ENCODE measurements around the gene MYH10. TPM values are rescaled to one million over a fixed set of nuclear protein-coding genes. Genes with fewer than 3 reads are reported as not detected.

MYH10 gene
- total RNA-seq, 4 donors from 2014 or later = 29.3 to 50.0 (median 35.4) TPM

- no peak for DNase-seq (ENCODE audit: low spot score in 2 of 2)
- Histone ChIP-seq H3K27me3 (no peaks in the 10 kb centered on the region), H3K9me3 (no peaks in the 10 kb centered on the region), H3K4me1 (peaks cover 0 to 44% (median 16%) of the 10 kb centered on the region in 4 donors), H3K36me3 (peaks cover 0 to 72% (median 6%) of the 10 kb centered on the region in 3 donors), H3K27ac (peak overlapping the region in 2 of 4 donors; percentile 8 to 88), H3K4me3 (no peak overlapping the region)
- TF ChIP-seq POLR2A (IDR thresholded peaks at IDR 0.05) (no peak), CTCF (IDR thresholded peaks at IDR 0.05) (no peak), EP300 (IDR thresholded peaks at IDR 0.05) (no peak)
- 85 to 89% methylated on average over 22 of the region's 22 CpGs for WGBS, 2 donors
Measured at GRCh38 chr17:8476741-8477140, 153.8 kb downstream of the MYH10 start.

- Histone ChIP-seq H3K4me3 (no peak overlapping the region), H3K36me3 (peaks cover 0 to 76% (median 6%) of the 10 kb centered on the region in 3 donors), H3K4me1 (peaks cover 0 to 38% (median 16%) of the 10 kb centered on the region in 4 donors), H3K27ac (no peak overlapping the region), H3K9me3 (no peaks in the 10 kb centered on the region), H3K27me3 (no peaks in the 10 kb centered on the region)
- no peak for DNase-seq (ENCODE audit: low spot score in 2 of 2)
- TF ChIP-seq POLR2A (IDR thresholded peaks at IDR 0.05) (no peak), EP300 (IDR thresholded peaks at IDR 0.05) (no peak), CTCF (IDR thresholded peaks at IDR 0.05) (no peak)
- 84 to 87% methylated on average over 16 of the region's 16 CpGs for WGBS, 2 donors
Measured at GRCh38 chr17:8475781-8476180, 154.7 kb downstream of the MYH10 start.

GRCh38 chr17:8475227-8475626, 155.3 kb downstream of the MYH10 start:
- peaks cover 0 to 80% (median 6%) of the 10 kb centered on the region in 3 donors for H3K36me3 ChIP-seq
- H3K4me3 ChIP-seq = no peak overlapping the region
- H3K9me3 ChIP-seq = no peaks in the 10 kb centered on the region
- no peak for DNase-seq (ENCODE audit: low spot score in 2 of 2)
- H3K27ac ChIP-seq = no peak overlapping the region
- no peaks in the 10 kb centered on the region for H3K27me3 ChIP-seq
- H3K4me1 ChIP-seq = peaks cover 0 to 38% (median 11%) of the 10 kb centered on the region in 4 donors
- TF ChIP-seq POLR2A (IDR thresholded peaks at IDR 0.05) (no peak), CTCF (IDR thresholded peaks at IDR 0.05) (no peak), EP300 (IDR thresholded peaks at IDR 0.05) (no peak)
- 96 to 98% methylated on average over 9 of the region's 9 CpGs for WGBS, 2 donors

GRCh38 chr17:8474826-8475225, 155.7 kb downstream of the MYH10 start:
- WGBS, 2 donors = 82 to 87% methylated on average over 12 to 15 of the region's 15 CpGs
- Histone ChIP-seq H3K4me1 (peaks cover 0 to 38% (median 7%) of the 10 kb centered on the region in 4 donors), H3K27ac (no peak overlapping the region), H3K27me3 (no peaks in the 10 kb centered on the region), H3K4me3 (no peak overlapping the region), H3K36me3 (peaks cover 0 to 84% (median 6%) of the 10 kb centered on the region in 3 donors), H3K9me3 (no peaks in the 10 kb centered on the region)
- DNase-seq (ENCODE audit: low spot score in 2 of 2) = no peak
- TF ChIP-seq POLR2A (IDR thresholded peaks at IDR 0.05) (no peak), EP300 (IDR thresholded peaks at IDR 0.05) (no peak), CTCF (IDR thresholded peaks at IDR 0.05) (no peak)

GRCh38 chr17:8473451-8474192, 156.9 kb downstream of the MYH10 start:
- H3K27ac ChIP-seq = no peak overlapping the region
- peaks cover 0 to 88% (median 6%) of the 10 kb centered on the region in 3 donors for H3K36me3 ChIP-seq
- peaks cover 0 to 36% (median 2%) of the 10 kb centered on the region in 4 donors for H3K4me1 ChIP-seq
- no peaks in the 10 kb centered on the region for H3K27me3 ChIP-seq
- H3K4me3 ChIP-seq = no peak overlapping the region
- 92 to 95% methylated on average over 13 of the region's 13 CpGs for WGBS, 2 donors
- TF ChIP-seq CTCF (IDR thresholded peaks at IDR 0.05) (no peak), EP300 (IDR thresholded peaks at IDR 0.05) (no peak), POLR2A (IDR thresholded peaks at IDR 0.05) (no peak)
- H3K9me3 ChIP-seq = no peaks in the 10 kb centered on the region
- DNase-seq (ENCODE audit: low spot score in 2 of 2) = no peak
